Glomerular visceral epithelial cell (primary cell): ENCODE results near the gene ELL.
"Not testable (repeated sequence)": the region's sequence is repeated elsewhere in the genome, so short reads cannot be mapped to it uniquely, and the experiment has no call there.

Experiments
- DNase-seq: peaks from one replicate; pipeline ENCODE4 v3.0.0-alpha.2; 2016; ENCODE audit errors: extremely low spot score

ELL gene

DNA sequence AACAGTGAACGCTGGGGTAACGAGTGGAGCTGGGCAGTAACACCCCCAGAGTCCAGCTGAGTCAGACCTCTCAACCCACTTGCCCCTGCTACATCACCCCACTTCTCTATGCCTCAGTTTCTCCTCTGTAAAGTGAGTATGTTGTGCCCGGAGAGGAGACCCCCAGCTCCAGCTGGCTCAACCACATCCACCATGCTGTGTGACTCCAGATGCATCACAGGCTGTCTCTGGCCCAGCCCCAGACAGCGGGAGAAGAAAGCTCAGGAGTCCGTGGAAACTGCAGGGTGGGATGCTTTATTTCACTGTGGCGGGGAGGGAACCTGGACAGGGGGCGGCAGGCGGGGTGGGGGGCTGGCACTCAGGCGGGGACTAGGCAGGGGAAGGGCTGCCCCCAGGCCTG is 9.6 kb upstream of the ELL start:
- DNase-seq = no peak

DNA sequence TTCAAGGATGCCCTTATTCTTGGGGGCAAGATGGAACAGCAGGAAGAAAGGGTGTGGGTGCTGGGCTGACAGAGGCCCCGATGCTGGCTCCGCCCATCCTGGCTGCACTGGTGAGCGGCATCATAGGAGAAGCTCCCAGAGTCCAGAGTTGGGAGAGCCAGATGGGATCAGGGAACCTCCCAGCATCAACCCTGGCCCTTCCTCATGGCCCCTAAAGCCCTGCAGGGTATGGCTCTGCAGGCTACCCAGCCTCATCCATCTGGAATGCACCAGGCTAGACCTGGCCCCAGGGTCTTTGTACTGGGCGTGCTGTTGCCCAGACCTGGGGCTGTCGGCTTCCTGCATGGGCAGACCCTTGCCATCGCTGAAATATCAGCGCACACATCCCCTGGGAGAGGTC is 7.9 kb upstream of the ELL start:
- DNase-seq = no peak

DNA sequence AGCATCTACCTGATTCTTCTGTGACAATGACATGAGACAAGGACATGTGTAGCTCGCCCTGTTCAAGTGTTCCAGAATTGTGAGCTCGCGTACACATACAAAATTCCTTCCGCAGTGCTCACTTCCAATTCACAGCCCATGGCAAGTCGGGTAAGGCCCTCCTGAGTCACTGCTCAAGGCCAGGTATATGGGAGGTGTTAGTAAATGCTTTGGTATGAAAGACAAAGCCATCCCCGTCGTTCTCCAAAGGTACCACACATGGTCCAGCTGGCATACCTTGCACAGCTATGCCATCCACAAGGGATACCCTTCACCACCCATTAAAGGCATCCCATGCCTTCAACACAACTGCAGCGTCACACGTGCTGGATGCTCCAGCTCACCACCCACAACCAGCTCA is 4.4 kb upstream of the ELL start:
- no peak for DNase-seq

DNA sequence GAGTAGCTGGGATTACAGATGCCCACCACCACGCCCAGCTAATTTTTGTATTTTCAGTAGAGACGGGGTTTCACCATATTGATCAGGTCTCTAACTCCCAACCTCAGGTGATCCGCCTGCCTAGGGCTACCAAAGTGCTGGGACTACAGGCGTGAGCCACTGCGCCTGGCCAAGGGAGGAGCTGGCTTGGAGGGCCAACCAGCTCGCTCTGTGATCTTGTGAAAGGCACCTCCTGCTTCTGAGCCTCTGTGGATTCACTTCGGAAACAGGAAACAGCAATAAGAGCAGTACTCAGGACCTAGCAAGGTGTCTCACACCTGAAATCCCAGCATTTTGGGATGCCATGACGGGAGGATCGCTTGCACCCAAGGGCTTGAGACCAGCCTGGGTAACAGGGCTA is 2.0 kb upstream of the ELL start:
- DNase-seq = no peak

DNA sequence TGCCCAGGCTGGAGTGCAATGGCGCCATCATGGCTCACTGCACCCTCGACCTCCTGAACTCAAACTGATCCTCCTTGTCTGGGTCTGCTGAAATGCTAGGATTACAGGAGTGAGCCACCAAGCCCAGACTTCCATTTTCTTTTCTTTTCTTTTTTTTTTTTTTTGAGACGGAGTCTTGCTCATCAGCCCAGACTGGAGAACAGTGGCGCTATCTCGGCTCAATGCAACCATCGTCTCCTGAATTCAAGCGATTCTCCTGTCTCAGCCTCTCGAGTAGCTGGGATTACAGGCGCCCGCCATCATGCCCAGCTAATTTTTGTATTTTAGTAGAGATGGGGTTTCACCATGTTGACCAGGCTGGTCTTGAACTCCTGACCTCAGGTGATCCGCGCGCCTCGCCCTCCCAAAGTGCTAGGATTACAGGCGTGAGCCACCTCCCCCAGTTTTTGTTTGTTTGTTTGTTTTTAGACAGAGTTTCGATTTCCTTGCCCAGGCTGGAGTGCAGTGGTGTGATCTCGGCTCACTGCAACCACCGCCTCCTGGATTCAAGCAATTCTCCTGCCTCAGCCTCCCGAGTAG is 1.1 kb upstream of the ELL start:
- not testable (repeated sequence) for DNase-seq

DNA sequence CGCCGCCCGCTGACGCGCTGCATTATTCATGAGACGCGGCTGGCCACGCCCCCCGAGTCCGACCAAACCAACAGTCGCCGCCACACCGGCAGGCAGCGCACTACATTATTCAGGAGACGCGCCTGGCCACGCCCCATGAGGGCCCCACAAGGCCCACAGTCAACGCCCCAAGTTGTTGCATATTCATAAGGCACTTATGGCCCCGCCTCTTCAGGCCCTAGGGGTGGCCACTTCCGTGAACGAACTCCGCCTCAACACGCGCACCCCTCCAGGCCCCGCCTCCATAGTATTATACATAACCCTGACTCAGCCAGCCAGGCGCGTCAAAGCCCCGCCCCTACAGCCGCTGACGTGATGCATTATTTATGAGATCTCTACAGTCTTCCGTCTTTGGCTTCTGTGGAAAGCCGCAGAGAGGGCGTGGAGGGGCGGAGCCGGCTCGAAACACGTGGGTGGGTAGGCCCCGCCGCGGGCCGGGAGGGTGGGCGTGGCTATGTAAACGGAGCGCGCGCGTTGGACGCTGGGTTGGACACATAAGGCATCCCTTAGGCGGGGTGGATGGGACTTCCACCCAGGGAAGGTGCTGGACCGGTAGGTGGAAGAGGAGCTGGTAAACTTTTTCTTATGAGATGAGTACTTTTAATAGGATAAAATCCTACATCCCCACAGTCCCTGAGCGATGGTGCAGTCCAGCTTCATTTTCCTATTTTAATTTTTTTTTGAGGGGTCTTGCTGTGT is 423 bp upstream of the ELL start:
- DNase-seq = peak; percentile 100

DNA sequence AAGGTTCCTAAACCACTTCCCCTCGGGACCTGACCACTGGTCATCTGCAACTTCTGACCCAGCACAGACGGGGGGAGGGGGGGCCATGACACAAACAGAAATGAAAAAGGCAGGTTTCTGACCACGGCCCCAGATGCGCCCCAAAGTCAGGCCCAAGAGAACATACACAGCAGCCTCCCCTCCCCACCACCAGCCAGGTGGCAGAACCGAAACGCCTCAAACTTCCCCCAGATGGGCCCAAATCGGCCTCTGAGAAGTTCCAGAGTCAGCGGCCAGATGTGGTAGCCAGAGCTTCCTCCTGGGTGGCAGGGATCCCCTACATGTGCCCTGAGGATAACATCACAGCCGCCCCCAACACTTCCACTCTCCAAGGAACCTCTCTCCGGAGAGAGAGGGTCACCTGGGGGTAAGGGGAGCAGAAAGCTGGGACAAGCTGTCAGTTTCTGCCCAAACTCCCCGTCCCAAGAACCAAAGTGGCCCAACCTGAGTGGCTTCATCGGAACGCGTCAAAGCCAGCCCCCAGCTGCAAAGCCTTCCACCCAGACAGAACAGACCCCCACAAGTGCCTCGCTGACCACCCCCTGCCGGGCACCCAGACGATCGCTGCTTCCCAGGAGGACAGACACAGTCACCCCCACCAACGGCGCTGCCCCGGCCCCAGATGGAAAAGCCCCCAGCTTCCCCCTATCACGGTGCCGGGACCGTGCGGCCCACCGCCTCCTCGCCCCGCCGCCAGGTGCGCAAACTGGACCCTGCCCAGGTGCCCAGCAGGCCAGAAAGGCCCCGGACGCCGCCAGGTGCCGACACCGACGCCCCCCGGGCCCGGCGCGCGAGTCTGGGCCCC is 800 bp downstream of the ELL start:
- DNase-seq = no peak

DNA sequence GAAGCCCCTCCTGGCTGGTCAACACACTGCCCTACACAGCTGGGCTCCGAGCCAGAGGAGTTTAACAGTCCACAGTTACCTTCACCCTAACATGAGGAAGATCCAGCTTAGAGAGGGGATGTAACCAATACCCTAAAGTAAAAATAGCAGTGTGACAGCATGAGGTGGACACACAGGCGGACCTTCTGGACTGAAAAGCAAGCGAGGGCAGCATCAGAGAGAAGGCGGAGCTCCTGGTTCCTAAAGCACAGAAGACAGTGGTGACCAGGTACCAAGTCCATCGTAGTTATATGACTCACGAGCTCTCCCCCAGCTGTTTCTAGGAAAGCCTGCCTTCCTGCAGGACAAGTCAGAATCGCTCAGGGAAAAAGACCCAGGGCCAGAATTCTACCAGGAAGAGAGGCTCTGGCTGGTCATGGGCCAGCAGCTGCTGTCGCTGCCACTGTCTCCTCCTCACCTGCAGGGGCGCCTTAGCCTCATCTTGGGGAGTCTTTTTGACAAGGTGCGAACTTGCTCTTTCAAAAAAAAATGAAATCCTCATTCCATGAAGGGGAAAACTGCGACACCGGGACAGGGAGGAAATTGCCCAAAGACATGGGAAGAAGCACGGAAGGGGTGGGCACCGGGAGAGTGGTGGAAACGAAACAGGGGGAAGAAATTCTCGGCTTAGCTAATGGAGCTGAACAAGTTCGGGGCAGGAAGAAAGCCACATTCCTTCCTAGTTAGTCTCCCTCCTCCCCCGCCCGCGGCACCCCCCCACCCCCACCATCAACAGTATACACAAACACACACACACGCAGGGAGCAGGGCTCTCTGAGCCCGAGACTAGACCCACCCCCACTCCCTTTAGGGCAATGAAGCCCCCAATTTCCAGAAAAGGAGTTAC is 1.7 kb downstream of the ELL start:
- DNase-seq = peak; percentile 90

DNA sequence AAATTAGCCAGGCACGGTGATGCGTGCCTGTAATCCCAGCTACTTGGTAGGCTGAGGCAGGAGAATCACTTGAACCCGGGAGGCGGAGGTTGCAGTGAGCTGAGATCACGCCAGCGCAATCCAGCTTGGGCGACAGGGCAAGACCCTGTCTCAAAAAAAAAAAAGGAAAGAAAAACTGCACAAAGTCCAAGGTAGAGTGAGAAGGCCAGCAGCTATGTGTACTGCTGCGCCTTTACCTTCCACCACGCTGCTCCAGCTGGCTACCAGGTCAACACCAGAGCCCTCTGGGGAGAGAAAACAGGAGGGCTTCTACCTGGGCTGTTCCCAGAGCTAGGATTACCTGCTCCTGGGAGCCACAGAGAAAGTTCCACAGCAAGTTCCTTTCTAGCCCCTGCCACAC is 3.2 kb downstream of the ELL start:
- DNase-seq = no peak

DNA sequence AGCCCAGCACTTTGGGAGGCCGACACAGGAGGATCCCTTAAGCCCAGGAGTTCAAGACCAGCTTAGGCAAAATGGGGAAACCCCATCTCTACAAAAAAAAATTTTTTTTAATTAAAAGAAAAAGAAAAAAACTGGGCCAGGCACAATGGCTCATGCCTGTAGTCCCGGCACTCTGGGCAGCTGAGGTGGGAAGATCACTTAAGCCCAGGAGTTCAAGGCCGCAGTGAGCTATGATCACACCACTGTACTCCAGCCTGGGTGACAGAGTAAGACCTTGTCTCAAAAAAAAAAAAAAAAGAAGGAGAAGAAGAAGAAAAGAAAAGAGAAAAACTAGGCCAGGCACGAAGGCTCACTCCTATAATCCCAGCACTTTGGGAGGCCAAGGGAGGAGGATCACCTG is 4.3 kb downstream of the ELL start:
- no peak for DNase-seq

DNA sequence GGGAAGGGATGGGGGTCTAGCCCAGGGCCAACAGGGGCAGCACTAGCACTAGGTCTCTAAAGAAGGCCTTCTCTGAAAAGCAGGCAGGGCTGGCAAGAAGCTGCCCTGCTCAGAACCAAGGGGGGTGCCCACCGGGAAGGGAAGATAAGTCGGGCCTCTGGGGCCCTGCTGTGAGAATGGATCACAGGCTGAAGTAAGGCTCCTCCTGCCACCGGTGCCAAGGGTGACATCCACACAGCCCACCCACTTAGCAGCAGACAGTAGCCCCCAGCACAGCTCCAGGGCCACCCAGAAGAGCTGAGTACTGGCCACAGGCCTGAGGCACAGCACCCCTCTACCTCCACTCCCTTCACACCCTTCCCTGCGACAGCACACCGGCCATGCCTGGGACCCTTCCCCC is 5.9 kb downstream of the ELL start:
- no peak for DNase-seq

DNA sequence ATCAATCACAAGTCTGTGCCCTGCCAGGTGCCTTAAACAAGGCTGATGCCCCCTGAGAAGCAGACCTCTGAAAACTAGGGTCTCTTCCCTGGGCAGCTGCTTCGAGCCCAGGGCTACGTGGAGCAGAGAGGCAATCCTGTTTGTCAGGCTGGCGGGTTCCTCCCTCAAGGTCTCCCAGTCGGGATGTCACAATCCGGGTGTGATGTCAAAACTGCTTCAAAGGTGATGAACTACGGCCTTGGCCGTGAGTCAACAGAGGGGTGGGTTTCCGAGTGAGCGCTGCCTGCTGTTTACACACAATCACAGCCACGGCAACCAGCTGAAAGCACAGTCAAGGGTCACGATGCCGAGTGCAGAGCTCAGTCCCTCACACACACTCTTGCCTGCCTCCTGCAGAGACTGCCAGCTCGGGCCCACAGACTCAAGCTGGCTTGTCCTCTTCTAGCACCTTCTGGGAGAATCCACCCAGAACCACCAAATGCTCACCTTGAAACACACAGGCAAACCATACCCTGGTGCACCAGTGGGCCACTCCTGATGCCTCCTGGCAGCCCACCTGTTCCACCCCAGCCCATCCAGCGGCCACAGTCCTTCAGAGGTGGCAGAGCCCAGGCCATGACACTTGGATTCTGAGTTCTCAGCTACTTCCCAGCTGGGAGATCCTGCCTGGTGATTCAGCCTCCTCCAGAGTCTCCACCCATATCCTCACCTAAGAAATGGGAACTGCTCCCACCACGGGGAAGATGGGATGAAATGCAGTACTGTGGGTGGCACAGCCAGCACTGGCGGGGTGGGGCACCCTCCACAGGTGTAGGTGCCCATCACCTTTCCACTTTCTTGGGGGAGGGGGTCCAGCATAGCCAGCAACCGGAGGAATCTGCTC is 6.8 kb downstream of the ELL start:
- DNase-seq = peak; percentile 25

DNA sequence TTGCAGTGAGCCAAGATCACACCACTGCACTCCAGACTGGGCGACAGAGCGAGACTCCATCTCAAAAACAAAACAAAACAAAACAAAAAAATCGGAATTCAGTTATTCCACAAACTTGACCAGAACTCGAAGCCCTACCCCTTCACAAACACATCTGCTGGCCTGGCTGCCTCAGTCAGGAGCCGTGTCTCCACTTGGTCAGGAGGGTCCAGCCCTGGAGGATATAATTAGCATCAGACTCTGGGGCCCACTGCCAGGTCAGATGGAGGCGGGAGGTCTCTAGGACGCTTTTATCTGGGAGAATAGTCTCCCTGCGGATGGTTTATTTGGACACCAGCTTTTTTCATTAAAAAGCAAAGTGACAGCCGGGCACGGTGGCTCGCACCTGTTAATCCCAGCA is 8.0 kb downstream of the ELL start:
- no peak for DNase-seq

DNA sequence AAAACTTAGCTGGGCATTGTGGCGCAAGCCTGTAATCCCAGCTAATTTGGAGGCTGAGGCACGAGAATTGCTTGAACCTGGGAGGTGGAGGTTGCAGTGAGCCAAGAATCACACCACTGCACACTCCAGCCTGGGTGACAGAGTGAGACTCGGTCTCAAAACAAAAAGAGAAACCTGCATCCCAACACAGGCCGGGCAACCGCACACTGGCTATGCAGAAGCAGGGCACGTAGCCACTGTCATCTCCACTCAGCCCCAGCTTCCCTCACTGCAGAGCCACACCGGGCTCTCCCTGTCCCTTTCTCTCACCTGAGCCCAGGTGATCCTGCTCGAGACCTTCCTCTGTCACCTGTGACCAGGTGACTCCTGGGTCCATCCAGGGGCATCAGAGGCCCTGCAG is 11.7 kb downstream of the ELL start:
- DNase-seq = no peak

DNA sequence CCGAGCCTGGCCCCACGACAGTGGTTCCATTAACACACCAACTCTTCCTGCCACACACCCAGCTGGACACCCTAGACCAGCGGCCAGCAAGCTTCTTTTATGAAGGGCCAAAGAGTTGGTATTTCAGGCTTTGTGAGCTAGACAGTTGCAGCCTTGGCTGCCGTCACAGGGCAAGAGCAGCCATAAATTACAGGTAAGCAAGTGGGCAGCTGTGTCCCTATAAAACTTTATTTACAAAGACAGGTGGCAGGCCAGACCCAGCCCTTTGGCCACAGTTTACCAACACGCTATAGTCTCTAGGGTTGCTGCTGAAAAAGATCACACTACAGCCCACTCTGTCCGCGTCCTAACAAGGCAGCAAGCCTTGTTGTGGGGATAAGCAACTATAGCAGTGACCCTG is 13.3 kb downstream of the ELL start:
- DNase-seq = no peak

DNA sequence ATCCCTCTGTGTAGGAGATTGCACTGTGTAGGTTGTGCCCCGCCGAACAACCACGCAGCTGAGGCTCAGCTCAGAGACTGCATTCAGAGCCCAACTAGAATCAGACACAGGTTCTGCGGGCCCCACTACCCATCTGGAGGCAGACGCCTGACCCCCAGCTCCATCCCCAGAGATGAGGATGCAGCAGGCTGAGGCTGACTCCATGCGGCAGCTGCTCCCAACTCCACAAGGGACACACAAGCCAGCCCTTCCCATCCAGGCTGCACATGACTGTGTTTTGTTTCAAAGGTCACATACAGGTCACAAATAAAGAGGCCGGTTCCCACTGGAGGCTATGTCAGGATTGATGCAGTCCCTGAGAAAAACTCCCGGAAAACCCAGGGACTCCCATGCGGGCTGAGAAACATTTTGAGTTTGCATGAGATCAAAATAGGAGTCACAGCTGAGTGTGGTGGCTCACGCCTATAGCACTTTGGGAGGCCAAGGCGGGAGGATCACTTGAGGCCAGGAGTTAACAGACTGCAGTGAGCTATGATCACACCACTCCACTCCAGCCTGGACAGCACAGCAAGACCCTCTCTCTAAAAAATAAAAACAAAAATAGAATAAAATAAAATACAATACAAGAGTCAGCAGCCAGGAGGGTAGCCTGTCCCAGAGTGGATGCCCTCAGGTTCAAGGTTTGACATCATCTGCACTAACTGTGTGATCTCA is 14.0 kb downstream of the ELL start:
- no peak for DNase-seq

DNA sequence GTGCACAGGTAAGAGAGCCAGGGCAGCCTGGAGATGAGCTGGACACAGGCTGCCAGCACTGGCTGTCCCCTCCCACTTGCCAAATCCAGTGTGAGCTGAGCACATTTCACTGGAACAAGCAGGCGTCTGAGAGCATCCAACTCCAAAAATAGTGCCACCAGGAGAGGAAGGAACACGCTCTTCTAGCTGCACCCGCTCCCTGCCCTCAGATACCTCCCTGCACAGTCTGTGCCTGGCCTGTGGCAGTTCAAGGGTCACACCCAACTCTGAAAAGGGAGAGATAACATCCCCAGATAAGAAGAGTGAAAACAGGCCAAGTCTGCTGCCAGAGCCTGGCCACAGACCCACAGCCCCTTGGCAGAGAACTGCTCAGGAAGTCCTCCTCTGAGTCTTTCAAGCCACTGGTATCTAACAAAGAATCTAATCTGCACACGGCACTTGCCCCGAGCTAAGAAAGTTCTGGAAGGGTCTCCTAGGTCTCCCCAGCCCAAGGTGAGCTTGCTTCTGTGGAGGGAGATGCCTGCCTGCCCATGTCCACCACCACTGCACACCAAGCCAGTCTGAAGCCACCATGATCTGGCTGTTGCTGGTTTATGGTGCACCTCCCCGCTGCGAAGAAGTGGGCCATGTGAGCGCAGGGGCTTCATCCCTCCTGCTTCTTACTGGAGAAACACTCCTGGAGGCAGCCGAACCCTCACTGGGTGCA is 14.7 kb downstream of the ELL start:
- DNase-seq = no peak

DNA sequence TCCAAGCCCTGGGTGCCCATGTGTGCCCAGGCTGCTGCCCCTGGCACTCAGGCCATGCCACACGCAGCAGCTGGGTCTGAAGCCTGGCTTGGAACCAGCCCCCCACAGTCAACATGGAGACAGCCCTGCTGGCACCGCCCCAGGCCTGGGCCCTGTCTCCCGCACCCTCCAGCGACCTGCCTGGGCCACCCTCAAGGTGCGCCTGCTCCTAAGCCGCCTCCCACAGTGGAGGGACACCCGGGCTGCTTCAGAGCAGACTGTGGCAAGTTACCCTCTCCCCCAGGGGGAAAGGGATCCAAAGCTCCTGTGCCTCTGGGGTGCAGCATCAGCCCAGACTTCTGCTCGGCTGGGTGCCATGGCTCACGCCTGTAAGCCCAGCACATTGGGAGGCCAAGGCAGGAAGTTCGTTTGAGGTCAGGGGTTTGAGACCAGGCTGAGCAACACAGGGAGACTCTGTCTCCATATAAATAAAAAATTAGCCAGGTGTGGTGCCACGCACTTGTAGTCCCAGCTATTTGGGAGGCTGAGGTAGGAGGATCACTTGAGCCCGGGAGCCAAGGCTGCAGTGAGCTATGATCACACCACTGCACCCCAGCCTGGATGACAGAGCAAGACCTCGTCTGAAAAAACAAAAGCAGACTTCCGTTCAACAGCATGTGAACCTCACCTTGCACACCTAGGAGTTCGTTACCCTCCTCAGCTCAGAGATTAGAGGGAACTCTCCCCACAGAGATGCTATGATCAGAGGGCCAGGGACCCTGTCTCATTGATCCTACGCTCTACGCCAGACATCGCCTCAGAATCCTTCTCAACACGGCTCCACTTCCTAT is 15.6 kb downstream of the ELL start:
- no peak for DNase-seq
